ENCODE data around the gene LYAR.

LYAR gene

GRCh38 chr4:4289941-4290850 lies at the start of gene LYAR, which contains the start of gene ZBTB49:
Gene LYAR (minus strand): TSS chr4:4290154. CDS start chr4:4283742, 6,412 bp downstream.
Gene ZBTB49 (plus strand): TSS chr4:4290251. CDS start chr4:4299946, 9,695 bp downstream.
- peak; percentile 78 for DNase-seq

GRCh38 chr4:4339504-4340085 lies 49.6 kb upstream of the LYAR start:
- DNase-seq, result no peak

GRCh38 chr4:4338210-4339001 lies 48.5 kb upstream of the LYAR start:
- no peak for DNase-seq

- DNase-seq, result peak; percentile 1
These were observed 45.0 kb upstream of the LYAR start for GRCh38 chr4:4334798-4335520.

GRCh38 chr4:4333265-4333706 lies 43.3 kb upstream of the LYAR start:
- no peak for DNase-seq

GRCh38 chr4:4332529-4332928 lies 42.6 kb upstream of the LYAR start:
- no peak for DNase-seq

GRCh38 chr4:4330794-4331193 lies 40.8 kb upstream of the LYAR start:
- no peak for DNase-seq

GRCh38 chr4:4329496-4329895 lies 39.5 kb upstream of the LYAR start:
- DNase-seq, result no peak

GRCh38 chr4:4328840-4329239 lies 38.9 kb upstream of the LYAR start:
- DNase-seq, result no peak

GRCh38 chr4:4328206-4328605 lies 38.3 kb upstream of the LYAR start:
- DNase-seq, result no peak

GRCh38 chr4:4327652-4328121 lies 37.7 kb upstream of the LYAR start:
- no peak for DNase-seq

GRCh38 chr4:4326166-4326565 lies 36.2 kb upstream of the LYAR start:
- DNase-seq, result no peak

GRCh38 chr4:4325321-4325720 lies 35.4 kb upstream of the LYAR start:
- DNase-seq, result no peak

- DNase-seq, result no peak
These were observed 34.0 kb upstream of the LYAR start for GRCh38 chr4:4323705-4324534.

GRCh38 chr4:4321951-4322688 lies 32.2 kb upstream of the LYAR start:
- DNase-seq, result no peak

GRCh38 chr4:4320951-4321714 lies 31.2 kb upstream of the LYAR start:
- no peak for DNase-seq

GRCh38 chr4:4320528-4320927 lies 30.6 kb upstream of the LYAR start:
- DNase-seq, result no peak

GRCh38 chr4:4317496-4318232 lies 27.7 kb upstream of the LYAR start:
- no peak for DNase-seq

GRCh38 chr4:4316150-4316495 lies 26.2 kb upstream of the LYAR start:
- DNase-seq, result no peak

Measured in NCI-H2227 treated with DMSO at 0.1 percent for 48 hours (cell line).